ENCODE data around the gene ARRDC1. TPM values are rescaled to one million over a fixed set of nuclear protein-coding genes. Genes with fewer than 3 reads are reported as not detected.

Gene ARRDC1
- total RNA-seq, 3 donors from 2014 or later = 27.5 to 39.3 (median 33.8) TPM

- ATAC-seq = no peak
- Mint-ChIP-seq H3K9me3 (no peaks in the 10 kb centered on the region), H3K4me1 (ENCODE audit: low read depth) (peaks cover 36% of the 10 kb centered on the region), H3K27me3 (ENCODE audit: low read depth) (no peaks in the 10 kb centered on the region), H3K36me3 (ENCODE audit: insufficient read depth) (peaks cover 24% of the 10 kb centered on the region), H3K4me3 (no peak overlapping the region)
- no peak for DNase-seq
Observed at GRCh38 chr9:137649553-137649952, 44.1 kb downstream of the ARRDC1 start.

GRCh38 chr9:137650259-137650658, 44.8 kb downstream of the ARRDC1 start:
- Mint-ChIP-seq H3K4me1 (ENCODE audit: low read depth) (peaks cover 34% of the 10 kb centered on the region), H3K4me3 (no peak overlapping the region), H3K36me3 (ENCODE audit: insufficient read depth) (peaks cover 29% of the 10 kb centered on the region), H3K27me3 (ENCODE audit: low read depth) (no peaks in the 10 kb centered on the region), H3K9me3 (no peaks in the 10 kb centered on the region)
- no peak for DNase-seq
- ATAC-seq = peak; percentile 60 to 66

GRCh38 chr9:137650779-137651178, 45.3 kb downstream of the ARRDC1 start:
- DNase-seq = no peak
- ATAC-seq = no peak
- Mint-ChIP-seq H3K9me3 (no peaks in the 10 kb centered on the region), H3K36me3 (ENCODE audit: insufficient read depth) (peaks cover 31% of the 10 kb centered on the region), H3K4me1 (ENCODE audit: low read depth) (peaks cover 36% of the 10 kb centered on the region), H3K27me3 (ENCODE audit: low read depth) (no peaks in the 10 kb centered on the region), H3K4me3 (no peak overlapping the region)

- Mint-ChIP-seq H3K4me1 (ENCODE audit: low read depth) (peaks cover 29% of the 10 kb centered on the region), H3K27me3 (ENCODE audit: low read depth) (no peaks in the 10 kb centered on the region)
- no peak for DNase-seq
Observed at GRCh38 chr9:137656416-137656815, 50.9 kb downstream of the ARRDC1 start.

GRCh38 chr9:137657606-137658005, 52.1 kb downstream of the ARRDC1 start:
- Mint-ChIP-seq H3K36me3 (ENCODE audit: insufficient read depth) (peaks cover 16% of the 10 kb centered on the region), H3K9me3 (no peaks in the 10 kb centered on the region), H3K4me3 (no peak overlapping the region), H3K4me1 (ENCODE audit: low read depth) (peaks cover 29% of the 10 kb centered on the region), H3K27me3 (ENCODE audit: low read depth) (no peaks in the 10 kb centered on the region)
- ATAC-seq (no peak), DNase-seq (no peak)

More at GRCh38 chr9:137656416-137656815, 50.9 kb downstream of the ARRDC1 start:
- peaks cover 20% of the 10 kb centered on the region for H3K36me3 Mint-ChIP-seq (ENCODE audit: insufficient read depth)
- no peak overlapping the region for H3K4me3 Mint-ChIP-seq
- no peak for ATAC-seq
- no peaks in the 10 kb centered on the region for H3K9me3 Mint-ChIP-seq

- no peaks in the 10 kb centered on the region for H3K9me3 Mint-ChIP-seq
- ATAC-seq = no peak
- no peaks in the 10 kb centered on the region for H3K27me3 Mint-ChIP-seq (ENCODE audit: low read depth)
Observed at GRCh38 chr9:137658781-137659180, 53.3 kb downstream of the ARRDC1 start.

GRCh38 chr9:137660144-137660543, 54.7 kb downstream of the ARRDC1 start:
- ATAC-seq (no peak), DNase-seq (no peak)
- Mint-ChIP-seq H3K4me1 (ENCODE audit: low read depth) (peaks cover 39% of the 10 kb centered on the region), H3K9me3 (no peaks in the 10 kb centered on the region), H3K27me3 (ENCODE audit: low read depth) (no peaks in the 10 kb centered on the region), H3K36me3 (ENCODE audit: insufficient read depth) (peaks cover 8% of the 10 kb centered on the region), H3K4me3 (no peak overlapping the region)

More at GRCh38 chr9:137658781-137659180, 53.3 kb downstream of the ARRDC1 start:
- H3K4me1 Mint-ChIP-seq (ENCODE audit: low read depth) = peaks cover 35% of the 10 kb centered on the region
- peaks cover 14% of the 10 kb centered on the region for H3K36me3 Mint-ChIP-seq (ENCODE audit: insufficient read depth)
- DNase-seq = no peak
- H3K4me3 Mint-ChIP-seq = no peak overlapping the region

- Mint-ChIP-seq H3K36me3 (ENCODE audit: insufficient read depth) (peaks cover 5% of the 10 kb centered on the region), H3K27me3 (ENCODE audit: low read depth) (no peaks in the 10 kb centered on the region), H3K4me1 (ENCODE audit: low read depth) (peaks cover 50% of the 10 kb centered on the region), H3K9me3 (no peaks in the 10 kb centered on the region), H3K4me3 (no peak overlapping the region)
- ATAC-seq (no peak), DNase-seq (no peak)
Observed at GRCh38 chr9:137663584-137663983, 58.1 kb downstream of the ARRDC1 start.

GRCh38 chr9:137664676-137665075, 59.2 kb downstream of the ARRDC1 start:
- H3K27me3 Mint-ChIP-seq (ENCODE audit: low read depth) = no peaks in the 10 kb centered on the region
- ATAC-seq = no peak
- DNase-seq = no peak
- no peak overlapping the region for H3K4me3 Mint-ChIP-seq
- no peaks in the 10 kb centered on the region for H3K9me3 Mint-ChIP-seq
- H3K4me1 Mint-ChIP-seq (ENCODE audit: low read depth) = peaks cover 49% of the 10 kb centered on the region
- peaks cover 11% of the 10 kb centered on the region for H3K36me3 Mint-ChIP-seq (ENCODE audit: insufficient read depth)

Other genes with a start within 250 kb of the ARRDC1 start
- gene EXD3, start 182.5 kb upstream of the ARRDC1 start, total RNA-seq = 1 to 10 TPM; 1.7 to 2.8 (median 2.5) TPM
- gene NOXA1, start 182.3 kb upstream of the ARRDC1 start, total RNA-seq = under 1 TPM; 0.34 to 0.82 (median 0.46) TPM
- not detected for gene ENTPD8, start 164.3 kb upstream of the ARRDC1 start, total RNA-seq
- 10 to 100 TPM; 69.5 to 89.1 (median 87.7) TPM for gene NSMF, start 146.4 kb upstream of the ARRDC1 start, total RNA-seq
- 1 to 10 TPM; 1.3 to 1.9 (median 1.8) TPM for gene PNPLA7, start 55.3 kb upstream of the ARRDC1 start, total RNA-seq
- 10 to 100 TPM; 81.6 to 99.0 (median 86.3) TPM for gene MRPL41, start 53.8 kb upstream of the ARRDC1 start, total RNA-seq
- 10 to 100 TPM; 34.1 to 37.7 (median 35.2) TPM for gene DPH7, start 26.8 kb upstream of the ARRDC1 start, total RNA-seq
- gene ZMYND19, start 15.2 kb upstream of the ARRDC1 start, total RNA-seq = 100 to 1,000 TPM in 2 of 3 donors, 10 to 100 TPM in 1; 98.6 to 122 (median 106) TPM
- gene EHMT1, start 13.3 kb downstream of the ARRDC1 start, total RNA-seq = 10 to 100 TPM; 76.6 to 79.1 (median 78.1) TPM

All from activated T-cell treated with anti-CD3 and anti-CD28 coated beads, Interleukin-2, amount 50 U/mL, for 4 hours (primary cell).